Activated B cell treated with CpG ODN at 0.5 μM for 24 hours (primary cell): ENCODE data around the gene PSMD6. TPM values are rescaled to one million over a fixed set of nuclear protein-coding genes. Genes with fewer than 3 reads are reported as not detected.

Experiments
- ATAC-seq: fragments of 200-7000 bp; cut with Tn5 transposase; one replicate; pipeline ENCODE4 v1.10.0; 2021; ENCODE audit warnings: low read depth, mild to moderate bottlenecking, moderate library complexity
- CTCF ChIA-PET: fragments of 350-600 bp; sonication (Branson Sonifier 250); formaldehyde crosslinking; loops from one replicate; lab custom pipeline; 2021; ENCODE audit warnings: antibody characterized with exemption; lab: Charles Lee
- POLR2A ChIA-PET: fragments of 350-600 bp; sonication (Branson Sonifier 250); formaldehyde crosslinking; loops from one replicate; lab custom pipeline; 2021; ENCODE audit warnings: antibody characterized with exemption; lab: Charles Lee
- DNase-seq: peaks from one replicate; pipeline ENCODE4 v3.0.0; 2022
- H3K27ac Mint-ChIP-seq: one replicate; pipeline ENCODE4 v1.8.0; 2020; ENCODE audit warnings: mixed read lengths
- H3K27me3 Mint-ChIP-seq: one replicate; pipeline ENCODE4 v1.8.0; 2021; ENCODE audit warnings: mixed read lengths
- H3K36me3 Mint-ChIP-seq: one replicate; pipeline ENCODE4 v1.8.0; 2021; ENCODE audit warnings: low read depth, mixed read lengths
- H3K4me1 Mint-ChIP-seq: one replicate; pipeline ENCODE4 v1.8.0; 2021; ENCODE audit warnings: mixed read lengths
- H3K4me3 Mint-ChIP-seq: one replicate; pipeline ENCODE4 v1.8.0; 2020; ENCODE audit warnings: mild to moderate bottlenecking, mixed read lengths
- H3K9me3 Mint-ChIP-seq: one replicate; pipeline ENCODE4 v1.8.0; 2020; ENCODE audit warnings: mixed read lengths
- intact Hi-C: fragments of 100-400 bp; cut with micrococcal nuclease; formaldehyde crosslinking; loops from one replicate; pipeline ENCODE4 v1.15.1; 2024
- total RNA-seq: library from RNA; stranded (reverse); gene quantifications from 2 replicates; pipeline ENCODE4 v1.2.3, GENCODE V29; 2022
- TF ChIP-seq, protein P1 (sequence below): fragments of 200-600 bp; IDR thresholded peaks from one replicate; pipeline ENCODE4 v1.8.0; 2022; ENCODE audit warnings: antibody characterized with exemption, mild to moderate bottlenecking

Gene PSMD6
- total RNA-seq, 1 donor from 2014 or later, result 91.4 TPM

DNA sequence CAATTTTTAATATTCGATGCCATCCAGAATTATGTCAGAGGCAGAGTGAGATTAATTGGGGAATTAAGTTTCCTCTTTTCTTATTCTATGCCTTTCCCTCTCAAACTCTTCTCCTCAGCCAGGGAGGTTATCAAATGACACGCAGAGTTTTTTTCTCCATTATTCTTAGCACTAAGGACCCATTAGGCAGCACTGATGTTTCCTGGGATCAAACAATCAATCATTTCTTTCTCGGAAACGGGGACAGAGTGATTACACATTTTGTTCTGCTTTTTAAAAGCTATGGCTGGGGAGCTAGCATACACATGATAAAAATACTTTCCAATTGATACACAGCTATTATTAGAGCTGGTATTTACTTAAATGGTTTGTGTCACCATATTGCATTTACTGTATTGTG is 35.3 kb upstream of the PSMD6 start:
- H3K27me3 Mint-ChIP-seq, result peaks cover 11% of the 10 kb centered on the region
- no peak overlapping the region for H3K27ac Mint-ChIP-seq
- TF ChIP-seq, protein P1, sequence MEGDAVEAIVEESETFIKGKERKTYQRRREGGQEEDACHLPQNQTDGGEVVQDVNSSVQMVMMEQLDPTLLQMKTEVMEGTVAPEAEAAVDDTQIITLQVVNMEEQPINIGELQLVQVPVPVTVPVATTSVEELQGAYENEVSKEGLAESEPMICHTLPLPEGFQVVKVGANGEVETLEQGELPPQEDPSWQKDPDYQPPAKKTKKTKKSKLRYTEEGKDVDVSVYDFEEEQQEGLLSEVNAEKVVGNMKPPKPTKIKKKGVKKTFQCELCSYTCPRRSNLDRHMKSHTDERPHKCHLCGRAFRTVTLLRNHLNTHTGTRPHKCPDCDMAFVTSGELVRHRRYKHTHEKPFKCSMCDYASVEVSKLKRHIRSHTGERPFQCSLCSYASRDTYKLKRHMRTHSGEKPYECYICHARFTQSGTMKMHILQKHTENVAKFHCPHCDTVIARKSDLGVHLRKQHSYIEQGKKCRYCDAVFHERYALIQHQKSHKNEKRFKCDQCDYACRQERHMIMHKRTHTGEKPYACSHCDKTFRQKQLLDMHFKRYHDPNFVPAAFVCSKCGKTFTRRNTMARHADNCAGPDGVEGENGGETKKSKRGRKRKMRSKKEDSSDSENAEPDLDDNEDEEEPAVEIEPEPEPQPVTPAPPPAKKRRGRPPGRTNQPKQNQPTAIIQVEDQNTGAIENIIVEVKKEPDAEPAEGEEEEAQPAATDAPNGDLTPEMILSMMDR, result no peak
- no peak overlapping the region for H3K4me3 Mint-ChIP-seq
- peaks cover 2% of the 10 kb centered on the region for H3K4me1 Mint-ChIP-seq
- POLR2A ChIA-PET, result no interaction called here
- H3K9me3 Mint-ChIP-seq, result no peaks in the 10 kb centered on the region
- H3K36me3 Mint-ChIP-seq, result no peaks in the 10 kb centered on the region
- CTCF ChIA-PET, result no interaction called here
- no peak for DNase-seq
- intact Hi-C loops, result no loop called here
- no peak for ATAC-seq

DNA sequence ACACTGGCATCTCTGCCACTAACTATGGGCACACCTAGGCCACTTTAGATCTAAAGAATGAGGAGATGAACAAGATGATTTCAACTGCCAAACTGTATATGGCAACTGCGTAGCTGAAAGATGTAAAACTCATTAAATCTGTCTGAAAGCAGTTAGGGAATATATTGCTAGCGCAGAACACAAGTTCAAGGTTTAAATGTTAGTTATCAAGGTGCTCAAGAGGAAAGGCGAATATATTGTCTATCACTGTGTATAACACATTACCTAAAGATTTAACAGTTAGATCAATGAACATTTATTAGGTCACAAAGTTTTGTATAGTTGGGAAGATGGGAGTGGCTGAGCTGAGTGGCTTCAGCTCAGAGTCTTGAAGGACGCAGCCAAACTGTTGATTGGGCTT is 33.9 kb upstream of the PSMD6 start:
- Mint-ChIP-seq H3K4me1 (peaks cover 2% of the 10 kb centered on the region), H3K9me3 (no peaks in the 10 kb centered on the region), H3K4me3 (no peak overlapping the region), H3K27me3 (peaks cover 11% of the 10 kb centered on the region), H3K27ac (no peak overlapping the region), H3K36me3 (no peaks in the 10 kb centered on the region)
- ChIA-PET CTCF (no interaction called here), POLR2A (no interaction called here)
- TF ChIP-seq, protein P1, result no peak
- no peak for DNase-seq
- intact Hi-C loops, result no loop called here
- ATAC-seq, result no peak

DNA sequence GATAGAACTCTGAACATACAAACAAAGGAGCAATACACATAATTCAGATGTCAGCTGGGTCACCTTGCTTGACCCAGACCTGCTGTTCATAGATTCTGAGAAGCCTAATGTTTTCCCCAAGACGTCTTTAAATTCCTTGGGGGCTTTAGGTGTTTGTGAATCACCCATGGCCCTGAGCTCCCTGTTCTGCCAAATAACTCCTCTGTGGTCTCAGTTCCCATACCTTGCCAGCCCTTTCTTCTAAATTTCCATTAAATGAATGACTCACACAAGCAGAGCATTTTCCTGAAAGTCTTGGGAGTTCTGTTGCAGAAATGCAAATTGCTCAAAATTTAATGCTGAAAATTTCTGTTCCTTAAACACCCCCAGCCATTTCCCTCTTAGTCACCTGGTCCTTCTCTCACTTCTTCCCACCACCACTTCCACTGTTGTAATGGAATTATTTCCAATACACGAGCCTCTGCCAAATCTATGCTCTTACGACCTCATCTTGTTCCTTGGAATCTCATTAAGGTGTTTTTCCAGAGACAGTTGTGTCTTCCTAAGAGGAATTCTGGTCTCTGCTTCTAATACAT is 33.4 kb upstream of the PSMD6 start:
- H3K27ac Mint-ChIP-seq, result no peak overlapping the region
- no peak for ATAC-seq
- CTCF ChIA-PET, result no interaction called here

DNA sequence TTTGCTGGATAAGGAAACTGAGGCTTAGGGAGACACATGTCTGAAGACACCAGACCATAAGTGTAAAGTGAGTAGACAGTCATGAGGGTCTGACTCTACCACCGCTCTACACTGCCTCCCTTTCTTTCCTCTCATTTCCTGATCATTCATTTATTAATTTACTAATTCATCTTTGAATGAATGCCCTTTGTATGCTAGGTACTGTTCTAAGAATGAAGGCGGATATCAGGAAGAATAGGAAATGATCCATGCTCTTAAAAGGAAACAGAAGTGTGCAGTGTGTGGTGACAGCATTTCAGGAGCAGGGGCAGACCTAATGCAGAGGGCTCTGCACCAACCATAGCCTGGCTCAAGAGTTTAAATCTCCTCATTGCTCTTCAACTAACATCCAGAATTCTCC is 31.8 kb upstream of the PSMD6 start:
- CTCF ChIA-PET, result no interaction called here
- no peak for ATAC-seq
- intact Hi-C loops, result no loop called here

More for the DNA sequence above, 33.4 kb upstream of the PSMD6 start:
- Mint-ChIP-seq H3K4me3 (no peak overlapping the region), H3K4me1 (peaks cover 2% of the 10 kb centered on the region), H3K27me3 (peaks cover 11% of the 10 kb centered on the region), H3K9me3 (no peaks in the 10 kb centered on the region), H3K36me3 (no peaks in the 10 kb centered on the region)
- DNase-seq, result no peak
- intact Hi-C loops, result no loop called here
- POLR2A ChIA-PET, result no interaction called here
- TF ChIP-seq, protein P1, result no peak

DNA sequence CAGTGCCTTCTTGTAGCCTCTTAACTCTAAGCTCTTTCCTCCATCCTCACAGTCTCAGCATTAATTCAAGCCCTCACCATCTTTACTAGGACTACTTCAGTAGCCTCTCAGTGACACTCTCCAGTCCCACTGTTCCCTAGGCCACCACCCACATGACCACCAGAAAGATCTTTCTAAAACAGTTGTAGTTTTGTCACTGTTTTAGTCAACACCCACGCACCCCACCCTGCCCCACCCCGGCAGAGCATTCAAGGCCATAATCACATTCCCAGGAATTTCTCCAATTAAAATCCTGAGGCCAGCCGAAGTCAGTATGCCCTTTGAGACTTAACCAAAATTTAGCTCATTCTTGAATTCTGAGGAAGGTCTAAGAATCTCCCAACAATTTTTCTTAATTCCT is 31.2 kb upstream of the PSMD6 start:
- H3K4me1 Mint-ChIP-seq, result peaks cover 7% of the 10 kb centered on the region
- no peak overlapping the region for H3K27ac Mint-ChIP-seq
- no peak for DNase-seq
- no peak for ATAC-seq
- H3K9me3 Mint-ChIP-seq, result no peaks in the 10 kb centered on the region
- peaks cover 12% of the 10 kb centered on the region for H3K27me3 Mint-ChIP-seq
- no peaks in the 10 kb centered on the region for H3K36me3 Mint-ChIP-seq
- CTCF ChIA-PET, result no interaction called here
- TF ChIP-seq, protein P1, result no peak
- intact Hi-C loops, result no loop called here
- H3K4me3 Mint-ChIP-seq, result no peak overlapping the region
- POLR2A ChIA-PET, result interaction anchor here (0.6 kb wide), 1 partner anchor 9 kb away, joined by 3 read pairs; no protein-coding TSS in a partner anchor

More for the DNA sequence above, 31.8 kb upstream of the PSMD6 start:
- Mint-ChIP-seq H3K9me3 (no peaks in the 10 kb centered on the region), H3K27me3 (peaks cover 11% of the 10 kb centered on the region), H3K4me3 (no peak overlapping the region), H3K27ac (no peak overlapping the region), H3K36me3 (no peaks in the 10 kb centered on the region), H3K4me1 (peaks cover 7% of the 10 kb centered on the region)
- TF ChIP-seq, protein P1, result no peak
- POLR2A ChIA-PET, result interaction anchor here (0.6 kb wide), 1 partner anchor 10 kb away, joined by 3 read pairs; no protein-coding TSS in a partner anchor
- no peak for DNase-seq
